Panc1 (cell line): ENCODE measurements around the gene GALNT1.

Source experiments
- CTCF ChIP-seq: fragments of 450-650 bp; IDR thresholded peaks from 2 replicates; pipeline ENCODE4 v1.5.1; 2017; ENCODE audit warnings: mild to moderate bottlenecking
- SIN3A ChIP-seq: IDR thresholded peaks from 2 replicates; pipeline ENCODE4 v1.6.1; 2012; ENCODE audit warnings: low read depth, mild to moderate bottlenecking, low read length, moderate library complexity, borderline replicate concordance; ENCODE audit not compliant: insufficient read depth
- TF ChIP-seq, protein P1 (sequence below), 2 experiments: IDR thresholded peaks; 2 replicates each; pipeline ENCODE4 v1.6.1; 2011 to 2012; ENCODE audit warnings: low read depth in 2 of 2, control low read depth in 1 of 2, low read length in 1 of 2, mild to moderate bottlenecking in 1 of 2, moderate library complexity in 1 of 2; ENCODE audit not compliant: insufficient read depth in 1 of 2

- TF ChIP-seq, protein P1, sequence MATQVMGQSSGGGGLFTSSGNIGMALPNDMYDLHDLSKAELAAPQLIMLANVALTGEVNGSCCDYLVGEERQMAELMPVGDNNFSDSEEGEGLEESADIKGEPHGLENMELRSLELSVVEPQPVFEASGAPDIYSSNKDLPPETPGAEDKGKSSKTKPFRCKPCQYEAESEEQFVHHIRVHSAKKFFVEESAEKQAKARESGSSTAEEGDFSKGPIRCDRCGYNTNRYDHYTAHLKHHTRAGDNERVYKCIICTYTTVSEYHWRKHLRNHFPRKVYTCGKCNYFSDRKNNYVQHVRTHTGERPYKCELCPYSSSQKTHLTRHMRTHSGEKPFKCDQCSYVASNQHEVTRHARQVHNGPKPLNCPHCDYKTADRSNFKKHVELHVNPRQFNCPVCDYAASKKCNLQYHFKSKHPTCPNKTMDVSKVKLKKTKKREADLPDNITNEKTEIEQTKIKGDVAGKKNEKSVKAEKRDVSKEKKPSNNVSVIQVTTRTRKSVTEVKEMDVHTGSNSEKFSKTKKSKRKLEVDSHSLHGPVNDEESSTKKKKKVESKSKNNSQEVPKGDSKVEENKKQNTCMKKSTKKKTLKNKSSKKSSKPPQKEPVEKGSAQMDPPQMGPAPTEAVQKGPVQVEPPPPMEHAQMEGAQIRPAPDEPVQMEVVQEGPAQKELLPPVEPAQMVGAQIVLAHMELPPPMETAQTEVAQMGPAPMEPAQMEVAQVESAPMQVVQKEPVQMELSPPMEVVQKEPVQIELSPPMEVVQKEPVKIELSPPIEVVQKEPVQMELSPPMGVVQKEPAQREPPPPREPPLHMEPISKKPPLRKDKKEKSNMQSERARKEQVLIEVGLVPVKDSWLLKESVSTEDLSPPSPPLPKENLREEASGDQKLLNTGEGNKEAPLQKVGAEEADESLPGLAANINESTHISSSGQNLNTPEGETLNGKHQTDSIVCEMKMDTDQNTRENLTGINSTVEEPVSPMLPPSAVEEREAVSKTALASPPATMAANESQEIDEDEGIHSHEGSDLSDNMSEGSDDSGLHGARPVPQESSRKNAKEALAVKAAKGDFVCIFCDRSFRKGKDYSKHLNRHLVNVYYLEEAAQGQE (IDR thresholded peaks at IDR 0.05; ENCODE audit: insufficient read depth in 1 of 2, low read depth in 2 of 2, low read length in 1 of 2), result no peak
- TF ChIP-seq CTCF (no peak), SIN3A (no peak)
These were observed 8.9 kb upstream of the GALNT1 start for GRCh38 chr18:35572644-35573043.
